ENCODE data around the gene ZNRF1. TPM values are rescaled to one million over a fixed set of nuclear protein-coding genes. Genes with fewer than 3 reads are reported as not detected.

The ZNRF1 gene
- total and polyA plus RNA-seq, 2 of the 8 experiments (the other 6 are each of a cell fraction or from before 2014, with no cell fraction given): 33.5 to 52.9 TPM

- H4K8ac ChIP-seq (ENCODE audit: extremely low read depth, insufficient read depth, low read length): no peak overlapping the region
- FAIRE-seq: no peak
- no peak overlapping the region for H2BK12ac ChIP-seq (ENCODE audit: low read depth, low read length)
- H3K36me3 ChIP-seq (ENCODE audit: control insufficient read depth in 2 of 4, insufficient read depth in 4 of 4, low read length in 3 of 4): no peaks in the 10 kb centered on the region; a peak in 1 of 8 replicates
- H3K14ac ChIP-seq (ENCODE audit: insufficient read length): no peak overlapping the region
- no peak overlapping the region for H2BK120ac ChIP-seq (replicated peaks; ENCODE audit: low read depth, low read length)
- H3K23ac ChIP-seq (ENCODE audit: insufficient read length): no peak overlapping the region
- no peak overlapping the region for H2BK15ac ChIP-seq (ENCODE audit: low read length)
- no peak overlapping the region for H2BK5ac ChIP-seq (ENCODE audit: low read depth, low read length)
- H2AK5ac ChIP-seq (ENCODE audit: low read depth, low read length): no peak overlapping the region
- no peak overlapping the region for H3K9ac ChIP-seq (replicated peaks in 1 of 4; ENCODE audit: extremely low read depth in 1 of 4, low read depth in 3 of 4, low read length in 3 of 4)
- no peaks in the 10 kb centered on the region for H3K9me3 ChIP-seq (ENCODE audit: insufficient read depth in 2 of 2, low read depth in 1 of 2, low read length in 1 of 2)
- no peak overlapping the region for H3K27ac ChIP-seq (ENCODE audit: low read depth, low read length)
- H3K4ac ChIP-seq (replicated peaks; ENCODE audit: insufficient read length, low read depth, low read length): no peak overlapping the region
- H3K56ac ChIP-seq (replicated peaks; ENCODE audit: insufficient read length, low read depth, low read length): no peak overlapping the region
- peaks cover 3 to 90% of the 10 kb centered on the region in 2 experiments for H3K79me2 ChIP-seq (ENCODE audit: control insufficient read depth in 1 of 2, insufficient read depth in 2 of 2, low read length in 2 of 2)
- peaks cover 12% of the 10 kb centered on the region; the same call in 1 of the 2 replicates for H3K79me1 ChIP-seq (ENCODE audit: low read depth, low read length)
- no peak overlapping the region for H3K4me2 ChIP-seq (ENCODE audit: insufficient read depth in 1 of 2, low read depth in 2 of 2, low read length in 2 of 2)
- H2AFZ ChIP-seq (ENCODE audit: low read length): no peak overlapping the region
- H4K91ac ChIP-seq (replicated peaks; ENCODE audit: insufficient read length, low read length): no peak overlapping the region
- 92% methylated on average over 8 of the region's 10 CpGs; no CpG with 5 or more reads in 1 of the 2 experiments for WGBS, 2 experiments (ENCODE audit: extremely low coverage in 1 of 2, insufficient coverage in 1 of 2, insufficient read length in 1 of 2, insufficient replicate concordance in 2 of 2, low coverage in 1 of 2, low lambda C conversion rate in 2 of 2, missing lambda C conversion rate in 1 of 2)
- H3K4me3 ChIP-seq (ENCODE audit: extremely low read depth in 1 of 4, insufficient read depth in 2 of 4, low read depth in 3 of 4, low read length in 4 of 4): no peak overlapping the region
- POLR2A ChIA-PET (ENCODE audit: partially characterized antibody): interaction anchor here (0.7 to 1.4 kb wide), 3 partner anchors 9 to 24 kb away, joined by 3 read pairs; no protein-coding TSS in a partner anchor
- H3K4me1 ChIP-seq (replicated peaks in 1 of 4; ENCODE audit: control insufficient read depth in 3 of 4, insufficient read depth in 4 of 4, low read length in 3 of 4): peaks cover 0 to 17% (median 8%) of the 10 kb centered on the region in 4 experiments; a peak in 4 of 7 replicates
- H3K27me3 ChIP-seq (replicated peaks in 1 of 4; ENCODE audit: control insufficient read depth in 3 of 4, extremely low read depth in 1 of 4, insufficient read depth in 3 of 4, low read length in 3 of 4): no peaks in the 10 kb centered on the region
- H3K18ac ChIP-seq (ENCODE audit: extremely low read depth, low read length): no peak overlapping the region
- H3K23me2 ChIP-seq (ENCODE audit: low read depth, low read length): no peaks in the 10 kb centered on the region
- H4K5ac ChIP-seq (ENCODE audit: insufficient read length, low read depth, low read length): no peak overlapping the region
- CTCF ChIA-PET (ENCODE audit: partially characterized antibody): interaction anchor here (0.6 to 13.7 kb wide), 8 partner anchors 10 to 1782 kb away, joined by 3 to 90 read pairs (median 4); no protein-coding TSS in a partner anchor
- peaks cover 4 to 17% of the 10 kb centered on the region in 2 experiments for H4K20me1 ChIP-seq (replicated peaks in 1 of 2; ENCODE audit: control insufficient read depth in 1 of 2, insufficient read depth in 2 of 2, low read length in 2 of 2)
- no peak for DNase-seq (ENCODE audit: low read depth in 1 of 2, low spot score in 2 of 2)
- no peak overlapping the region for H2BK20ac ChIP-seq (ENCODE audit: low read length)
- TF ChIP-seq CEBPB (IDR thresholded peaks at IDR 0.05; ENCODE audit: low read depth, low read length) (no peak), CHD1 (IDR thresholded peaks at IDR 0.05; ENCODE audit: low read depth, low read length) (no peak), NRF1 (IDR thresholded peaks at IDR 0.05; ENCODE audit: low read depth, low read length) (no peak), JUND (IDR thresholded peaks at IDR 0.05; ENCODE audit: low read length) (no peak), ATF3 (IDR thresholded peaks at IDR 0.05; ENCODE audit: insufficient read depth, low read depth, low read length) (no peak), SIRT6 (IDR thresholded peaks at IDR 0.05; ENCODE audit: low read length) (no peak), ATF2 (IDR thresholded peaks at IDR 0.05; ENCODE audit: low read length) (no peak), KDM5A (IDR thresholded peaks at IDR 0.05; ENCODE audit: low read length) (no peak), BACH1 (IDR thresholded peaks at IDR 0.05; ENCODE audit: low read length) (no peak), HDAC2 (IDR thresholded peaks at IDR 0.05; ENCODE audit: borderline replicate concordance in 1 of 2, low read depth in 2 of 2, low read length in 2 of 2) (no peak), TAF7 (optimal IDR thresholded peaks at IDR 0.05; ENCODE audit: borderline replicate concordance, low read depth, low read length) (no peak)
Observed at GRCh38 chr16:75086688-75087374, 88.0 kb downstream of the ZNRF1 start.

Measured in H1 (cell line).